ENCODE results near the gene RALGAPB. TPM values are rescaled to one million over a fixed set of nuclear protein-coding genes. Genes with fewer than 3 reads are reported as not detected.

The RALGAPB gene
- total RNA-seq, 1 experiment from 2014 or later: 36.7 TPM

- CTCF ChIA-PET: no interaction called here
- no peak overlapping the region for H3K27ac Mint-ChIP-seq
- POLR2A ChIA-PET: no interaction called here
- H3K9me3 Mint-ChIP-seq: no peaks in the 10 kb centered on the region
- no peak for TF ChIP-seq ZNF121 (CRISPR knock-in tag; IDR thresholded peaks at IDR 0.05)
- TF ChIP-seq NFYB (CRISPR knock-in tag; conservative IDR thresholded peaks at IDR 0.05; ENCODE audit: low read depth): no peak
- no peak for TF ChIP-seq ZNF671 (CRISPR knock-in tag; IDR thresholded peaks at IDR 0.05)
- no peak for TF ChIP-seq GRHL2 (CRISPR knock-in tag; IDR thresholded peaks at IDR 0.05; ENCODE audit: insufficient replicate concordance, severe bottlenecking)
- no peak for TF ChIP-seq GTF2I (CRISPR knock-in tag; conservative IDR thresholded peaks at IDR 0.05)
- peaks cover 5% of the 10 kb centered on the region for H3K4me1 Mint-ChIP-seq
- H3K36me3 Mint-ChIP-seq: no peaks in the 10 kb centered on the region
- H3K27me3 Mint-ChIP-seq (ENCODE audit: low read depth): no peaks in the 10 kb centered on the region
- H3K4me3 Mint-ChIP-seq: no peak overlapping the region
- no peak for ATAC-seq
- no peak for DNase-seq (ENCODE audit: low spot score)
These were observed 116.7 kb downstream of the RALGAPB start for GRCh38 chr20:38589351-38589750.

GRCh38 chr20:38589967-38590675 lies 117.5 kb downstream of the RALGAPB start:
- Mint-ChIP-seq H3K4me3 (no peak overlapping the region), H3K27me3 (ENCODE audit: low read depth) (no peaks in the 10 kb centered on the region), H3K4me1 (peaks cover 5% of the 10 kb centered on the region), H3K9me3 (no peaks in the 10 kb centered on the region), H3K27ac (no peak overlapping the region), H3K36me3 (no peaks in the 10 kb centered on the region)
- POLR2A ChIA-PET: no interaction called here
- no peak for TF ChIP-seq ZNF416 (CRISPR knock-in tag; IDR thresholded peaks at IDR 0.05)
- TF ChIP-seq CBFB (CRISPR knock-in tag; IDR thresholded peaks at IDR 0.05; ENCODE audit: low read depth): no peak
- ATAC-seq (no peak), DNase-seq (ENCODE audit: low spot score) (no peak)
- CTCF ChIA-PET: no interaction called here

- Mint-ChIP-seq H3K4me1 (peaks cover 5% of the 10 kb centered on the region), H3K4me3 (no peak overlapping the region), H3K9me3 (no peaks in the 10 kb centered on the region), H3K36me3 (no peaks in the 10 kb centered on the region), H3K27ac (no peak overlapping the region), H3K27me3 (ENCODE audit: low read depth) (no peaks in the 10 kb centered on the region)
- ChIA-PET CTCF (no interaction called here), POLR2A (no interaction called here)
- no peak for DNase-seq (ENCODE audit: low spot score)
- TF ChIP-seq GTF2I (CRISPR knock-in tag; conservative IDR thresholded peaks at IDR 0.05) (no peak), NFYB (CRISPR knock-in tag; conservative IDR thresholded peaks at IDR 0.05; ENCODE audit: low read depth) (no peak), JUN (CRISPR knock-in tag; IDR thresholded peaks at IDR 0.05) (no peak), PREB (CRISPR knock-in tag; IDR thresholded peaks at IDR 0.05; ENCODE audit: borderline replicate concordance) (no peak), E2F1 (CRISPR knock-in tag; IDR thresholded peaks at IDR 0.05) (no peak), FOXJ3 (CRISPR knock-in tag; IDR thresholded peaks at IDR 0.05; ENCODE audit: borderline replicate concordance) (no peak), CTCF (IDR thresholded peaks at IDR 0.05) (no peak)
- ATAC-seq: no peak
These were observed 118.2 kb downstream of the RALGAPB start for GRCh38 chr20:38590676-38591473.
